K562 (cell line): ENCODE data around the gene C6orf15. TPM values are rescaled to one million over a fixed set of nuclear protein-coding genes. Genes with fewer than 3 reads are reported as not detected.

Source experiments
- ATAC-seq: fragments of 200-7000 bp; cut with Tn5 transposase; 3 replicates; pipeline ENCODE4 v1.9.1; 2020; ENCODE audit warnings: moderate library complexity
- BruUV-seq: library from RNA; stranded (reverse); fragments of 400-500 nt; replicated peaks from 2 replicates; lab custom pipeline; 2021; lab: Mats Ljungman, UMichigan
- CTCF ChIA-PET: fragments of 300-600 bp; formaldehyde crosslinking; extraction: SDS; loops from one replicate; lab custom pipeline; 2021; ENCODE audit warnings: low intra/inter-chr PET ratio; lab: Yijun Ruan, JAX
- POLR2A ChIA-PET: fragments of 300-600, 350-650 bp; sonication (Branson Sonifier 250); formaldehyde crosslinking; extraction: SDS; loops from one replicate; lab custom pipeline; 2021; ENCODE audit warnings: antibody characterized with exemption, inconsistent platforms; lab: Yijun Ruan, JAX
- DNase-seq, 4 experiments: peaks; one replicate each; pipeline versions ENCODE4 v3.0.0 to v3.0.0-alpha.2; 2011 to 2018; ENCODE audit warnings: low spot score in 3 of 4, mixed read lengths in 3 of 4; ENCODE audit errors: extremely low read depth in 1 of 4
- FAIRE-seq: peaks from 2 replicates; lab custom pipeline; 2011; peaks lifted over from hg19 to GRCh38; lab: Jason Lieb, UNC
- H2AFZ ChIP-seq: 2 replicates; pipeline ENCODE4 v1.6.0; 2011; ENCODE audit warnings: low read depth, low read length, control low read depth, inconsistent platforms
- H3K27ac ChIP-seq: fragments of 200-600 bp; 3 replicates; pipeline ENCODE4 v1.8.0; 2011; ENCODE audit warnings: low read depth, mild to moderate bottlenecking, control low read depth, inconsistent platforms, low read length, moderate library complexity, mixed read lengths; ENCODE audit errors: extremely low read depth
- H3K27me3 ChIP-seq, 2 experiments: fragments of 300-600 bp in 1 of 2; 2 replicates in 1 of 2; 3 replicates in 1 of 2; pipeline versions ENCODE4 v1.6.0 to v1.8.0; 2011; ENCODE audit warnings: inconsistent platforms in 2 of 2, low read length in 2 of 2, mild to moderate bottlenecking in 1 of 2, mixed read lengths in 1 of 2, moderate library complexity in 1 of 2; ENCODE audit not compliant: control insufficient read depth in 2 of 2, insufficient read depth in 2 of 2
- H3K36me3 ChIP-seq: fragments of 300-600 bp; 3 replicates; pipeline ENCODE4 v1.8.0; 2011; ENCODE audit warnings: mild to moderate bottlenecking, low read length, inconsistent platforms; ENCODE audit not compliant: control insufficient read depth, insufficient read depth
- H3K4me1 ChIP-seq, 2 experiments: fragments of 200-600 bp in 1 of 2; replicated peaks in 1 of 2; 2 replicates in 1 of 2; 3 replicates in 1 of 2; pipeline versions ENCODE4 v1.5.1 to v1.8.0; 2011; ENCODE audit warnings: inconsistent platforms in 2 of 2, low read length in 2 of 2, mild to moderate bottlenecking in 1 of 2, mixed read lengths in 1 of 2, moderate library complexity in 1 of 2; ENCODE audit not compliant: control insufficient read depth in 2 of 2, insufficient read depth in 2 of 2
- H3K4me2 ChIP-seq: 2 replicates; pipeline ENCODE4 v1.6.1; 2011; ENCODE audit warnings: low read length, control low read depth, inconsistent platforms, mixed read lengths; ENCODE audit not compliant: insufficient read depth
- H3K4me3 ChIP-seq: fragments of 200-600 bp; sonication (generic), shearing (Covaris generic); 2 replicates; pipeline ENCODE4 v1.5.1; 2016; ENCODE audit warnings: control low read depth, inconsistent platforms
- H3K79me2 ChIP-seq: fragments of 200-600 bp; 3 replicates; pipeline ENCODE4 v1.8.0; 2011; ENCODE audit warnings: low read length, inconsistent platforms; ENCODE audit not compliant: control insufficient read depth, insufficient read depth
- H3K9ac ChIP-seq, 2 experiments: 2 replicates each; pipeline versions ENCODE4 v1.6.0 to v1.6.1; 2011; ENCODE audit warnings: low read depth in 2 of 2, low read length in 2 of 2, control low read depth in 1 of 2, inconsistent platforms in 1 of 2, mild to moderate bottlenecking in 1 of 2, mixed read lengths in 1 of 2; ENCODE audit not compliant: insufficient read depth in 1 of 2
- H3K9me1 ChIP-seq: one replicate; pipeline ENCODE4 v1.6.0; 2011; ENCODE audit warnings: inconsistent platforms, mild to moderate bottlenecking, low read length, moderate library complexity; ENCODE audit not compliant: control insufficient read depth, insufficient read depth
- H3K9me3 ChIP-seq: replicated peaks from 2 replicates; pipeline ENCODE4 v1.5.1; 2011; ENCODE audit warnings: low read depth, low read length, inconsistent platforms; ENCODE audit not compliant: control insufficient read depth, insufficient read depth
- H4K20me1 ChIP-seq: replicated peaks from 2 replicates; pipeline ENCODE4 v1.6.1; 2011; ENCODE audit warnings: low read length, inconsistent platforms, mixed read lengths; ENCODE audit not compliant: control insufficient read depth, insufficient read depth
- PRDM10 ChIP-seq: fragments of 450-650 bp; IDR thresholded peaks from 2 replicates; pipeline ENCODE4 v1.6.1; 2018; ENCODE audit not compliant: partially characterized antibody
- WGBS: fragments of 100-300 bp; shearing (Covaris generic); methylation state at CpG from one replicate; pipeline ENCODE4 v1.1.6; 2016; ENCODE audit warnings: low coverage, mixed read lengths; ENCODE audit not compliant: insufficient coverage; ENCODE audit errors: missing lambda C conversion rate; 5-methylcytosine and 5-hydroxymethylcytosine counted together
- in situ Hi-C: fragments of 300-500 bp; cut with MboI; formaldehyde crosslinking; loops from 4 replicates; pipeline ENCODE4 v1.15.0; 2018; ENCODE audit warnings: inconsistent platforms, mixed read lengths
- intact Hi-C: fragments of 100-400 bp; cut with micrococcal nuclease; formaldehyde crosslinking; loops from 2 replicates; pipeline ENCODE4 v1.14.2; 2022
- polyA plus RNA-seq, 8 experiments: library from polyadenylated mRNA; depleted of rRNA in 4 of 8; stranded (reverse) in 5 of 8; unstranded in 3 of 8; fragments of >200 nt; fragmentation: Nextera tagmentation in 2 of 8; fragmentation: Illumina TruSeq in 1 of 8; extraction: Ambion mirVana in 2 of 8; extraction: Trizol in 1 of 8; gene quantifications; 2 replicates each; pipeline versions ENCODE4 v1.2.1 to v1.2.3, GENCODE V29; 2011 to 2014; ENCODE audit warnings: inconsistent platforms in 1 of 8, missing spikeins in 1 of 8
- total RNA-seq, 7 experiments: library from RNA; depleted of rRNA in 6 of 7; stranded (reverse); fragments of >200 nt in 6 of 7; fragmentation: Illumina TruSeq in 2 of 7; extraction: Trizol in 2 of 7; gene quantifications; 2 replicates each; pipeline versions ENCODE4 v1.2.1 to v1.2.3, GENCODE V29; 2011 to 2021; ENCODE audit warnings: low replicate concordance in 1 of 7

Gene C6orf15
- total and polyA plus RNA-seq, 9 of the 15 experiments (the other 6 are each of a cell fraction or from before 2014, with no cell fraction given): not detected

GRCh38 chr6:31156641-31157040 is 44.3 kb upstream of the C6orf15 start:
- Histone ChIP-seq H3K79me2 (peaks cover 24% of the 10 kb centered on the region; the same call in 2 of the 3 replicates), H3K4me1 (peaks cover 17 to 25% of the 10 kb centered on the region in 2 experiments; a peak in 4 of 5 replicates), H3K4me3 (no peak overlapping the region; the same call in 1 of the 2 replicates), H4K20me1 (no peaks in the 10 kb centered on the region), H3K27ac (no peak overlapping the region), H3K9ac (peak overlapping the region; percentile 71 to 81), H3K9me1 (no peaks in the 10 kb centered on the region), H3K4me2 (no peak overlapping the region; the same call in 1 of the 2 replicates), H3K9me3 (no peaks in the 10 kb centered on the region), H2AFZ (no peak overlapping the region), H3K27me3 (no peaks in the 10 kb centered on the region), H3K36me3 (peaks cover 35% of the 10 kb centered on the region; the same call in 2 of the 3 replicates)
- intact Hi-C loops: no loop called here
- in situ Hi-C loops: no loop called here
- POLR2A ChIA-PET: interaction anchor here (1.3 to 1.9 kb wide), 3 partner anchors 12 to 33 kb away, joined by 4 to 6 read pairs (median 6); no protein-coding TSS in a partner anchor
- DNase-seq (no peak), ATAC-seq (no peak), FAIRE-seq (no peak)
- no peak for TF ChIP-seq PRDM10
- WGBS: 90% methylated on average over 7 of the region's 7 CpGs
- BruUV-seq: no TSS peak
- CTCF ChIA-PET: no interaction called here
